IPS-20b (cell line): ENCODE measurements around the gene CLDN20.
"Not testable (repeated sequence)": the region's sequence is repeated elsewhere in the genome, so short reads cannot be mapped to it uniquely, and the experiment has no call there.

ENCODE experiments used
- H3K27ac ChIP-seq: one replicate; pipeline ENCODE4 v1.5.1; 2013; ENCODE audit warnings: low read length
- H3K27me3 ChIP-seq: 2 replicates; pipeline ENCODE4 v1.6.1; 2013; ENCODE audit warnings: mild to moderate bottlenecking, low read length, inconsistent platforms; ENCODE audit not compliant: insufficient read depth
- H3K36me3 ChIP-seq: 2 replicates; pipeline ENCODE4 v1.6.1; 2013; ENCODE audit warnings: low read depth, mild to moderate bottlenecking, inconsistent platforms, low read length, moderate library complexity; ENCODE audit not compliant: insufficient read depth
- H3K4me1 ChIP-seq: 2 replicates; pipeline ENCODE4 v1.6.1; 2013; ENCODE audit warnings: mild to moderate bottlenecking, control low read depth, inconsistent platforms, low read length, moderate library complexity; ENCODE audit not compliant: insufficient read depth
- H3K4me3 ChIP-seq: 2 replicates; pipeline ENCODE4 v1.5.1; 2013; ENCODE audit warnings: mild to moderate bottlenecking, low read length, inconsistent platforms
- H3K9ac ChIP-seq: 2 replicates; pipeline ENCODE4 v1.6.1; 2013; ENCODE audit warnings: low read depth, mild to moderate bottlenecking, inconsistent platforms, low read length, moderate library complexity
- H3K9me3 ChIP-seq: 2 replicates; pipeline ENCODE4 v1.6.1; 2013; ENCODE audit warnings: mild to moderate bottlenecking, low read depth, low read length, inconsistent platforms; ENCODE audit not compliant: insufficient read depth

Gene CLDN20

GRCh38 chr6:155260686-155261085 is 3.1 kb upstream of the CLDN20 start:
- Histone ChIP-seq H3K27me3 (no peaks in the 10 kb centered on the region), H3K9ac (no peak overlapping the region), H3K4me3 (no peak overlapping the region), H3K4me1 (peaks cover 18% of the 10 kb centered on the region), H3K27ac (no peak overlapping the region), H3K9me3 (no peaks in the 10 kb centered on the region), H3K36me3 (peaks cover 72% of the 10 kb centered on the region)

DNA sequence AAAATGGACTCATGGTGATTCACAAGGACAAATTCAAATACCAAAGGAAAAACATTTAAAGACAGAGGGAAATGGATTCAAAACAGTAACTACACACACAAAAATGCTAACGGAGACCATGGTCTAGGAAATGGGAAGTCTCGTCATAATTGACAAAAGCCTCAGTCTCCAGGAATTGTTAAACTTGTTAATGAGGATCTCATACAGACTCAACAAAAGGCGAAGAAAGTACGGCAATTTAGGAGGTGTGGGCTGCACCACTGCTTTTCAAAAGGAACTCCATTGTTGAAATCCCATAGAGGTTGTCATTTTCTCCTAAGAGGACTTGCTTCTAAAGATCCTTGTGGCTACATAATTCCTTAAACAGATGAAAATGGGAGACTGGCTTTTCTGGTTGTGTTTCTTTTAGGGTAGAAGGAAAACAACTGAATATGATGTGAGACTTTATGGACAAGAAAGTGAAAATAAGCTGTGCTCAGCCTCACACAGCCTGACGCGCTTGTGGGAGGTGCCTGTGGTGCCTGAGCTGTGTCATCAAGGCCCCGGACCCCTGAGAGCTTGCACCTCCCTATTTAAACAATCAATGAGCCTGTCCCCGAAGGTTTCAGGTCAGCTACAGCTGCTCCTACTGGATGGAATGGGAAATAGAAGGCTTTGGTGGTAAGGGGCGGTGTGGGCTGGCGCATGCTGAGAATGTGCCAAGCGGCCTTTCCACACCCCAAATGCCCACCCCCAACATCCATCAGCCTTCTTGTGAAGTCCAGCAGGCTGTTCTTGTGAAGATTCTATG is 2.5 kb upstream of the CLDN20 start:
- Histone ChIP-seq H3K27ac (no peak overlapping the region), H3K9ac (no peak overlapping the region), H3K9me3 (no peaks in the 10 kb centered on the region), H3K36me3 (peaks cover 69% of the 10 kb centered on the region), H3K4me1 (peaks cover 18% of the 10 kb centered on the region), H3K4me3 (no peak overlapping the region), H3K27me3 (no peaks in the 10 kb centered on the region)

GRCh38 chr6:155262655-155263054 is 1.2 kb upstream of the CLDN20 start:
- Histone ChIP-seq H3K4me1 (peaks cover 18% of the 10 kb centered on the region), H3K36me3 (peaks cover 66% of the 10 kb centered on the region), H3K27ac (no peak overlapping the region), H3K27me3 (no peaks in the 10 kb centered on the region), H3K9ac (no peak overlapping the region), H3K4me3 (no peak overlapping the region), H3K9me3 (no peaks in the 10 kb centered on the region)

DNA sequence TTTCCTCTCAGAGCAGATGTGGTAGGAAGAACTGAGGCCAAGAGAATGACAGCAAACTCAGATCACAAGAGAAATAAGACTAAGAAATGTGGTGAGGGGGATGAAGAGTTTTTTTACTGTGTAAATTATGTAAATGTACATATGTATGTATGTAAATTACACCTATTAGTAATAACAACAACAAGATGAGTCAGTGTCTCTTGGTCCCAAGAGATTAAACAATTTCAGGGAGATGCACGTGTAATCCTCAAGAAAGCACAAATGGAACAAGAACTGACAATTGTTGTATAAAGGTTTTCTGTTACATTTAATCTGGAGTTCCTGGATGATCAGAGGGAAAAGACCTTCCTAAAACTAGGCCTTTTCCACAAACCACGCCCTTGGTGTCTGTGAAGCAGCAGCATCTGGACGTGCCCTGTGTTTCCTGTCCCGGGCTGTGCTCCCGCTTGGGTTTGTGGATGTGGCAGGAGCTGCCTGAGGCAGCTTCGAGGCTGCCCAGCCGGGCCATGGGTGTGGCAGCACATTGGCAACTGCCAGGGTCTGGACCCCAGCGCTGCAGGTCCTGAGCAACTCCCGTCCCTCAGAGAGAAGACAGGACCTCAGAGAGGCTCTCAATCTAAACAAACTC is 994 bp downstream of the CLDN20 start:
- H3K9ac ChIP-seq, result no peak overlapping the region
- peak overlapping the region; percentile 30 for H3K27ac ChIP-seq
- no peak overlapping the region; the same call in 1 of the 2 replicates for H3K4me3 ChIP-seq
- peaks cover 49% of the 10 kb centered on the region for H3K36me3 ChIP-seq
- peaks cover 25% of the 10 kb centered on the region for H3K4me1 ChIP-seq
- no peaks in the 10 kb centered on the region for H3K9me3 ChIP-seq
- H3K27me3 ChIP-seq, result no peaks in the 10 kb centered on the region

- Histone ChIP-seq H3K27me3 (no peaks in the 10 kb centered on the region), H3K9me3 (no peaks in the 10 kb centered on the region), H3K4me1 (peaks cover 25% of the 10 kb centered on the region), H3K4me3 (no peak overlapping the region), H3K36me3 (peaks cover 43% of the 10 kb centered on the region), H3K9ac (no peak overlapping the region), H3K27ac (no peak overlapping the region)
These were observed 2.2 kb downstream of the CLDN20 start for GRCh38 chr6:155265843-155266535.

GRCh38 chr6:155267411-155267810 is 3.6 kb downstream of the CLDN20 start:
- Histone ChIP-seq H3K27me3 (no peaks in the 10 kb centered on the region), H3K9me3 (no peaks in the 10 kb centered on the region), H3K4me3 (no peak overlapping the region), H3K4me1 (peaks cover 24% of the 10 kb centered on the region), H3K36me3 (peaks cover 45% of the 10 kb centered on the region), H3K27ac (no peak overlapping the region), H3K9ac (no peak overlapping the region)

DNA sequence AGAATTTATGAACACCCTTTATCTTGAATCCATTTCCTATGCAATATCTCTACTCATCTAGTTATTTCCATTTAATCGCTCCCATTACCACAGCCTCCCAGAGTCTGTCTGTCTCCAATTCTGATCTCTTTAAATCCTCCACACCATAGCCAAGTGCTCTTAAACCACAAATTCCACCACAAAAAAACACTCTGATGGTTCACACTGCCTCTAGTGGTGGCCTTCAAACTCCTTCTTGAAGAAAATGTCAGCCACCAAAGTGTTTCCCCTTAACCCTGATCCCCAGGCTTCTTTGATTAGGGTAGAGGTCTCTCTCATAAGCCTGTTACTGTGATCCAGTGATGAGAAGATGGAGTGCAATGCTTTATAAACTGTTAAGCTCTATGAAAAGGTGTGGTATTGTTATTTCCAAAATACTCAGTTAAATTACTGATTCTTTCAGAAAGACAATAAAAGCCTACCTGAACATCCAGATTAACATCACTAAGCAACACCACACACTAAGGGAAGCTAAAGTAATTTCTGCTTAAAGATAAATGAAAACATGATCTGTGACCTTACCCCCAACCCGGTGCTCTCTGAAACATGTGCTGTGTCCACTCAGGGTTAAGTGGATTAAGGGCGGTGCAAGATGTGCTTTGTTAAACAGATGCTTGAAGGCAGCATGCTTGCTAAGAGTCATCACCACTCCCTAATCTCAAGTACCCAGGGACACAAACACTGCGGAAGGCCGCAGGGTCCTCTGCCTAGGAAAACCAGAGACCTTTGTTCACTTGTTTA is 4.5 kb downstream of the CLDN20 start:
- peak overlapping the region; percentile 29 for H3K27ac ChIP-seq
- not testable (repeated sequence) for H3K9ac ChIP-seq, H3K4me3 ChIP-seq, H3K9me3 ChIP-seq, H3K27me3 ChIP-seq
- peaks cover 29% of the 10 kb centered on the region for H3K4me1 ChIP-seq
- peaks cover 51% of the 10 kb centered on the region for H3K36me3 ChIP-seq

DNA sequence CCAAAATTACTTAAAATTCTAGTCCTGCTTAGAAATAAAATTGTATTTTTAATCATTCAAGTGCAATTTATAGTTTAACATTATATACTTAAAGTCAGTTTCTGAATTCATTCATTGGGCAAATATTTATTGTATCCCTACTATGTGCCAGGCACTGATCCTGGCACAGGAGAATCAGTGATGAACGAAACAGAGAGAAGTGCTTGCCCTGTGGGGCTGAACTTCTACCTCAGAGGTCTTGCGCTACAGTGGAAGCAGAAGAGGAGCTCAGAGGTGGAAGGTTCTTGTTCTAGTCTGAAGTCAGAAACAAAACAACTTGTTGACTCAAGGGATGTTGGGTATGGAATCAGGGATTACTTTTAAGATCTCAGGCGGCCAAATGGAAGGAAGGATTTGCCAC is 6.0 kb downstream of the CLDN20 start:
- Histone ChIP-seq H3K9ac (no peak overlapping the region), H3K27ac (no peak overlapping the region), H3K27me3 (no peaks in the 10 kb centered on the region), H3K4me1 (peaks cover 34% of the 10 kb centered on the region), H3K9me3 (no peaks in the 10 kb centered on the region), H3K36me3 (peaks cover 39% of the 10 kb centered on the region), H3K4me3 (no peak overlapping the region)

GRCh38 chr6:155270561-155271091 is 6.8 kb downstream of the CLDN20 start:
- Histone ChIP-seq H3K27me3 (no peaks in the 10 kb centered on the region), H3K9me3 (no peaks in the 10 kb centered on the region), H3K9ac (no peak overlapping the region), H3K4me1 (peaks cover 33% of the 10 kb centered on the region), H3K27ac (no peak overlapping the region), H3K36me3 (peaks cover 39% of the 10 kb centered on the region), H3K4me3 (no peak overlapping the region)

- H3K4me3 ChIP-seq, result no peak overlapping the region
- no peaks in the 10 kb centered on the region for H3K27me3 ChIP-seq
- no peak overlapping the region for H3K9ac ChIP-seq
- H3K9me3 ChIP-seq, result no peaks in the 10 kb centered on the region
- H3K36me3 ChIP-seq, result peaks cover 41% of the 10 kb centered on the region
- peaks cover 33% of the 10 kb centered on the region for H3K4me1 ChIP-seq
- no peak overlapping the region for H3K27ac ChIP-seq
These were observed 7.3 kb downstream of the CLDN20 start for GRCh38 chr6:155271145-155271544.
